HG03095 (cell line): Measurements from ENCODE around the gene C11orf98.
A peak's percentile ranks its signal among the peaks of the same experiment; 100 is the strongest.
"Not testable (repeated sequence)": the region's sequence is repeated elsewhere in the genome, so short reads cannot be mapped to it uniquely, and the experiment has no call there.

Source experiments
- ATAC-seq: cut with Tn5 transposase; IDR thresholded peaks from one replicate; pipeline ENCODE4 v1.9.1; 2021; ENCODE audit warnings: moderate library complexity; ENCODE audit not compliant: unreplicated experiment

C11orf98 gene

DNA sequence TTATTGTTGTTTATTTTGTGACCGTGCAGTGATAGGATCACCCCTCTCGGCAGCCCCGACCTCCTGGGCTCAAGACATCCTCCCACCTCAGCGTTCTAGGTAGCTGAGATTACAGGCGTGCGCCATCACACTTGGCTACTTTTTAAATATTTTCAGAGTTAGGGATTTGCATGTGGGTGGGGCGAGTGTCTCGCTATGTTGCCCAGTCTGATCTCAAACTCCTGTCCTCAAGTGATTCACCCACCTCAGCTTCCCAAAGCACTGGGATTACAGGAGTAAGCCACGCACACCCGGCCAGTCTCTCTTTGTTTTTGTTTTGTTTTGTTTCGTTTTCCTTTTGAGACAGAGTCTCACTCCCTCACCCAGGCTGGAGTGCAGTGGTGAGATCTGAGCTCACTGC lies 10.7 kb downstream of the C11orf98 start:
- ATAC-seq = no peak

DNA sequence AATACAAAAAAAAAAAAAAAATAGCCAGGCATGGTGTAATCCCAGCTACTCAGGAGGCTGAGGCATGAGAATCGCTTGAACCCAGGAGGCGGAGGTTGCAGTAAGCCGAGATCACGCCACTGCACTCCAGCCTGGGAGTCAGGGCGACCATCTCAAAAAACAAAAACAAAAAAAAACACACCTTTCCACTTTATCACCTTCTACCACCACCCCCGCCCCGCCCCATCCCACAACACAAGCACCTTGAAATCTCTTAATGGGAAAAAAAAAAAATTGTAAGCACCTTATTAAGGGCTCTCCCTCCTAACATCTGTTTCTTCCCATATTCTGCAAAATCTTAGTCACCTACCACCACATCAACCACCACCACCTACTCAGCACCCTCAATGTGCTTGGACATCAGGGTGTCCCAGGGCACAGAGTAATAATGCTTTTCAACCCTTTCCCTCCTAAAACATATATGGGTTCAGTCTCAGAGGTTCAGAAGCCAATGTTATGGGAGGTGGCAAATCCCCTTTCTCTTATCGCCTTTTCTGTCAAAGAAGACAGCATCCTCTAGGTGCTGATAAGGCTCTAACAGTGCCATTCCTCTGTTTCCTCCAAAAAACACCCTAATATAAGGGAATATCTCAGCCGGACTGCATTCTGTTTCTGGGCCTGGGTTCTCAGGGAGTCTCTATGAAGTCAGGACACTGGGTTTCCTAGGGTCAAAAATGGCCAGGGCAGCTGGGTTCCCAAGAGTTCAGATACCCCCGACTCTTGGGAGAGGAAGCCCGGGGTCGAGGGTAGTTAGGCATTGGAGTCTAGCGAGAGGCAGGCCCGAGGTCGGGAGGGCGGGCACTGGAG lies 12.6 kb downstream of the C11orf98 start:
- ATAC-seq = no peak

DNA sequence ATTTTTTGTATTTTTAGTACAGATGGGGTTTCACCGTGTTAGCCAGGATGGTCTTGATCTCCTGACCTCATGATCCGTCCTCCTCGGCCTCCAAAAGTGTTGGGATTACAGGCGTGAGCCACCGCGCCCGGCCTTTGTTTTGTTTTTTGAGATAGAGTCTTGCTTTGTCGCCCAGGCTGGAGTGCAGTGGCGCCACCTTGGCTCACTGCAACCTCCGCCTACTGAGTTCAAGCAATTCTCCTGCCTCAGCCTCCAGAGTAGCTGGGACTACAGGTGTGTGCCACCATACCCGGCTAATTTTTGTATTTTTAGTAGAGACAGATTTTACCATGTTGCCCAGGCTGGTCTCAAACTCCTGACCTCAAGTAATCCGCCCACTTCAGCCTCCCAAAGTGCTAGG lies 14.7 kb downstream of the C11orf98 start:
- not testable (repeated sequence) for ATAC-seq

DNA sequence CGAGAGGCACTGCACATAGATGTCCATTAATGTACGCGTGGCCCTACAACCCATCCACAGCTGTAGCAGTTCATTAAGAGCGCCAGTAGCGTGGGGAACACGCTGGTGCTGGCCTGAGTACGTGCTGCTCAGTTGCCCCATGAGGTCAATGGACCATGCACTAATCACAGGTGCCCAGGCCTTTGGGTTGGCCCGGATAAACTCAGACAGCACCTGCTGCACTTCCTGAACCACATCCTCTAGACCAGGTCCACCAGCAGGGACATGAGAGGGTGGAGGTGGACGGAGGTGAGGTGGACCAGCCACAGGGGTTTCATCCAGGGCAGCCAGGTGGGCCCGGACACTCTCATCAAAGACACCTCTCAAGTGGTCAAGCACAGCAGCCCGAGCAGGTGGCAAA lies 15.5 kb downstream of the C11orf98 start:
- ATAC-seq = no peak

DNA sequence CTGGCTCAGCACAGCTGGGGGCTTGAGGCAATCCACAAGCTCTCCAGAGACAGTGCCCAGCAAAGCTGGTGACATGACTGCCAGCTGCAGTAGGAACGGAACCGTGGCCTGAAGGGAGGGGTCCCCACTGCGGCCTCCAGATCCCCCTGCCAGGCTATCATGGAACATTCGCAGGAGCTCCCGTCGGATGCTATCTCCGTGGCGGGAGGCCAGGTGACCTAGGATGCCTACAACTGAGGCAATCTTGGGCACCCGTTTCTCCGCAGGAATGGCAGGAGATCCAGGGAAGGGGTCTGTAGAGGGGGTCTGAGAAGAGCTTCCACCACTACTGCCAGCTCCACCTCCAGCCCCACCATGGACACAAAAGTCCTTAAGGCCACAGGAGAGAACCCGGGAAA lies 16.0 kb downstream of the C11orf98 start:
- no peak for ATAC-seq

- ATAC-seq = no peak
These were observed 16.6 kb downstream of the C11orf98 start for GRCh38 chr11:62648185-62648966.

DNA sequence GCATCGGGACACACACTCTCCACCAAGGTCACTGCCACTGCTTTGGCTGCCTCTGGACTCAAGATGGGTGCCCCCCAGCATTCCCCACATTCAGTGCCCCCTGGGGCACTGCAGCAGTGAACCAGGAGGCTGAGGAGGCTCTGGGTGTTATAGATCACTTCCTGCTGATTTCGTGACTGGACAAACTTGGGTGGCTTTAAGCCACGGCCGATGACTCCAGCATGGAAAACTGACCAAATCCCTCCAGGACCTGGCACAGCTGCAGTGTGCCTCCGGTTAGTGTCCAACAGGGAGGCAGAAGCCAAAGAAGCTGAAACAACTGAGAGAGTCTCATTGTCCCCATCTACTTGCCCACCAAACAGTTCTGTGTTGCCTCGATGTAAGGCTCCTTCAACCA lies 17.4 kb downstream of the C11orf98 start:
- no peak for ATAC-seq

DNA sequence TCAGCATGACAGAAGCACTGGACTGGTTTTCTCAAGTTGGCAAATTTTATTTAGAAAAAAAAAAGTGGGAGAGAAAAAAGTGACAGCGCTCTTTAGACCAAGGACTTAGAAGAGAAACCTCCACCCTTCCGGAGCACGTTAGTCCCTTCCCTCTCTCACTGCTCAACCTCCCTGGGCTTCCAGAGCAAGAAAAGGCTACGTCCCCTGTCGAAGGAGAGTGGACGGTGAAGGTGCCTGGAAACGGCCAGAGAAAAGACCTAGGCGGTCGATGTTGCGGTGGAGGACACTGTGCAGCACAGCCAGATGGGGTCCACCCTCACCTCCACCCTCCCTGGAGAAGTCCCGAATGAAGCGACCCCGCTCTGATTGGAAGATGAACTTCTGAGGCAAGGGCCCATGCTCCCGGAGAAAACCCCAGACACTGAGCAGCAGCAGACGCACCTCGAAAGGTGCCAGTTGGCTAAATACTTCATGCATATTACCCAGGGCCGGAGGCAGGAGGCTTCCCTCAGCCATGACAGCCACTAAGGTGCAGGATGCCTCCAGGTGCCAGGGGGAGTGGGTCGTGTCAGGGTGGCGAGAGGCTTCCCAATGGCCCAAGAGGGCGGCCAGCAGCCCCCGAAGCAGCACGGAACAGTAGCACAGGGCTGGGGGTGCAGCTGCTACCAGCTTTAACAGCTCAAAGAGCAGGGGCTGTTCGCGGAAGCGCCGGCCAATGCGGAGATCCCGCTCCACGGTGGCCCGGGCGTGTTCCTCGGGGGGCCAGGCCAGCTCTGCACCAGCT lies 18.0 kb downstream of the C11orf98 start:
- no peak for ATAC-seq

GRCh38 chr11:62645946-62646824 lies 18.8 kb downstream of the C11orf98 start, which contains the start of gene GANAB:
GANAB (minus strand) TSS chr11:62646613; CDS start chr11:62646599, 14 bp downstream.
- ATAC-seq = peak; percentile 85

DNA sequence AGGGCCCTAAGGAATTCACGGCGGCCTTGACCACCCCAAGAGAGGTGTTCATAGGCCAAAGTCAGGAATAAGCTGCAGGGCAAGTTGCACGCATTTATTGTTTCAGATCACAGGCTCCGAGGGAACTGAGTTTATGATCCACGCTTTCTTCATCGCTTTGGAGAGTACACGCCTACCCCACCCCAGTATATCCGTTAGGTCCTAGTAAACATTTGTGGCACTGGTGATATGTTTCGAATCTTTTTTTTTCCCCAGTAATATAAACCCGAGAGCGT lies 19.4 kb downstream of the C11orf98 start:
- no peak for ATAC-seq

GRCh38 chr11:62644220-62644619 lies 20.8 kb downstream of the C11orf98 start:
- ATAC-seq = no peak

- ATAC-seq = no peak
These were observed 32.5 kb downstream of the C11orf98 start for GRCh38 chr11:62632492-62632891.

DNA sequence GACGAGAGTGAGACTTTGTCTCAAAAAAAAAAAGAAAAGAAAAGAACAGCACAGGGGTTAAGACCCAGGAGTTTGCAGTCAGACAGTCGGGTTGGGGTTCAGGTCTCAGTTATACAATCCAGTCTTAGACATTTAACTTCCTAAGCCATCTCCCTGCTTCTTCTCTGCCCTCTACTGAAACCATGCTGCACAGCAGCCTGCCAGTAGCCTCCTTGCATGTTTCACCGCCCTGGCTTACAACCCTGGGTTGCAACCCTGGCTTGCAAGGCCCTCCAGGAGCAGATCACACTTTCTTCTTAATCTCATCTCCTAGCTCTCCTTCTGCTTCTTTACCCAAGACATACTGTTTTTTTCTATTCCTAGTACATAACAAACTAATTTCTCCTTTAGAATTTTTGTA lies 37.3 kb downstream of the C11orf98 start:
- ATAC-seq = no peak

DNA sequence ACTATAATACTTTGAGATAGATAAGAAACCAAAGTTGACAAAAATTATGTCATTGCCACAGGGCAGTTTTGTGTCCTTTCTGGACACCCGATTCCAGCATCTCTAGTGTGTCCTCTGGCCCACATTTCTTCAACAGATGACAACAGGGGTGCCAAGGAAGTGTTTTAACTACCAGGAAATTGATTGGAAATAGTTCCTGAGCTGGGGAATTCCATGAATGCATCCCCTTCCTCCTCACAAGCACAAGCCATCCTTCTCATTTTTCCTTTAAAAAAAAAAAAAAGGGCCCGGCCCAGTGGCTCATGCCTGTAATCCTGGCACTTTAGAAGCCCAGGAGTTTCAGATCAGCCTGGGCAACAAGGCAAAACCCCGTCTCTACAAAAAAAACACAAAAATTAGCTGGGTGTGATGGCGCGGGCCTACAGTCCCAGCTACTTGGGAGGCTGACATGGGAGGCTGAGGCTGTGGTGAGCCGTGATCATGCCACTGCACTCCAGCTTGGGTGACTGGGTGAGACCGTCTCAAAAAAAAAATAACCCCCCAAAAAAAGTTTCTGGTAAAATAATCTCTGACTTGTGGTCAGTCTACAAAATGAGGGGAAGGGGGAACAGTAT lies 42.4 kb downstream of the C11orf98 start:
- no peak for ATAC-seq

DNA sequence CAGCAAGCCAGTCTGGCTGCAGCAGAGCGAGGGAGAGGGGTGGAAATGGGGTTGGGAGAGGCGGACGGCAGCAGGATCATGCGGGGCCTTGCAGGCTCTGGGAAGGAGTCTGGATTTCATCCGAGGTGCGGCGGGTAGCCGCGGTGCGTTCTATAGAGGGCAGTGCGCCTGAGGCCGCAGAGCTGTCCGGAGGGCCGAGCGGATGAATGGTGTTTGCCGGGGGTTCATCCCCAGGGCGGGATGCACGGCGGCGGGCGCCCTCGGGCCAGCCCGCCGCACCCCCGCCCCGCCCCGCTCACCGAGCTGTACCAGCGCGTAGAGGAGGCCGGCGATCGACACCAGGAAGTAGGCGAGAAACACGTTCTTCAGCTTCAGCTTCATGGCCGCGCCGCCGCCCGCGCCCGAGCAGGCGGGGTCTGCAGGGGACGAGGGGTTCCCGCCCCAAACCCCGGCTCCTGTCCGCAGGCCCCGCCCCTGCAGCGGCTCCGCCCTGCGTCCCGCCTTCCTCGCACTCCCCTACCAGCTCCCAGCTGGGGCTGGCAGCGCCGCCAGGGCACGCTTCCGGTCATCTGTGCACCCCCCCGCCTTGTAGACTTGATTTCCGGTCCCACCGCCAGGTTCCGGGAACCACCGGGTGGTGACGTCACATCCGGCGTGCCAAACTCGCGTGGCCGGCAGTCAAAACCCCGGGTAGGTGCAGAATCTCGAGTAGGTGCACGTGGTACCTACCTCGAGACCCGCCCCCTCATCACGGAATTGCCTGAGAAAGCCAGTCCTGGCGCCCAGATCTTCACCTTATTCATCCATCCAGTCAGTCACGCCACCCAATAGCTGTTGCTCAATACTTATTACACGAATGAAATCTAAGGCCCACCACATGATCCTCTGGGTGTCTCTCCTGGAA lies 43.2 kb downstream of the C11orf98 start, which contains the start of gene B3GAT3:
Gene B3GAT3, minus strand, starts transcription at position 420 of the 904 bp plus-strand sequence. Its CDS starts 39 bp downstream, at position 381.
- peak; percentile 90 for ATAC-seq

DNA sequence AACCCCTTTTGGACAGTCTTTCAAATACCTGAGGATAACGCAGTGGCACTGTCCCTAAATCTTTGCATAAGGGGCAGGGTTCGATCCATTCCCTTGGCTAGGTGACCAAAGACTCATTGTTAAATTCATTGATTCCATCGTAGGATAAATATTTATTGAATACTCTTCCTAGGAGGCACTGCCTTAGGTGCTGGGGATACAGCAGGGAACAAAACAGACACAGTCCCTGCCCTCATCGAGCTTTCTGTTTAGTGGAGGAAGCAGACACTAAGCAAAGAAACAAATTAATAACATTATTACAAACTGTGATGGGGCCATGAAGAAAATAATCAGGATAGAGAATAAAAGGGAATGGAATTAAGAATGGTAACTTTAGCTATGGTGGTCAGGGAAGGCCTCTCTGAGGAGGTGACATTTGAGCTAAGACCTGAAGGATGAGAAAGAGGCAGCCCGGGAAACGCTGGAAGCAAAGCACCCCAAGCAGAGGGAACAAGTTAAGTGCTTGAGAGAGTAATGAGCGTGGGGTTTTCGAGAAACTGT lies 43.9 kb downstream of the C11orf98 start:
- no peak for ATAC-seq

- not testable (repeated sequence) for ATAC-seq
These were observed 48.1 kb downstream of the C11orf98 start for GRCh38 chr11:62616957-62617356.

GRCh38 chr11:62615521-62615920 lies 49.5 kb downstream of the C11orf98 start:
- no peak for ATAC-seq

GRCh38 chr11:62614275-62614674 lies 50.7 kb downstream of the C11orf98 start:
- ATAC-seq = no peak
